Neuronal stem cell (in vitro differentiated cells): ENCODE data around the gene P3H3.

Experiments used
- DNase-seq: peaks from one replicate; pipeline ENCODE4 v3.0.0-alpha.2; 2013; ENCODE audit warnings: low spot score
- H2AFZ ChIP-seq: one replicate; pipeline ENCODE4 v1.6.1; 2013; ENCODE audit warnings: mild to moderate bottlenecking, low read length, inconsistent platforms
- H2AK5ac ChIP-seq: 2 replicates; pipeline ENCODE4 v1.6.1; 2013; ENCODE audit warnings: low read depth, mild to moderate bottlenecking, inconsistent platforms, low read length, moderate library complexity, mixed read lengths
- H2BK120ac ChIP-seq: 2 replicates; pipeline ENCODE4 v1.6.1; 2013; ENCODE audit warnings: low read depth, mild to moderate bottlenecking, inconsistent platforms, low read length, moderate library complexity, mixed read lengths
- H2BK12ac ChIP-seq: one replicate; pipeline ENCODE4 v1.6.1; 2013; ENCODE audit warnings: low read length, inconsistent platforms
- H2BK15ac ChIP-seq: 2 replicates; pipeline ENCODE4 v1.6.1; 2013; ENCODE audit warnings: mild to moderate bottlenecking, low read length, inconsistent platforms, mixed read lengths
- H2BK5ac ChIP-seq: one replicate; pipeline ENCODE4 v1.6.1; 2013; ENCODE audit warnings: inconsistent platforms, mild to moderate bottlenecking, low read length, moderate library complexity
- H3K14ac ChIP-seq: one replicate; pipeline ENCODE4 v1.6.1; 2013; ENCODE audit warnings: low read length, inconsistent platforms
- H3K18ac ChIP-seq: 2 replicates; pipeline ENCODE4 v1.6.1; 2013; ENCODE audit warnings: low read length, inconsistent platforms
- H3K23ac ChIP-seq: 2 replicates; pipeline ENCODE4 v1.6.1; 2013; ENCODE audit warnings: low read depth, mild to moderate bottlenecking, mixed read lengths, low read length, inconsistent platforms; ENCODE audit not compliant: poor library complexity
- H3K27ac ChIP-seq: replicated peaks from 3 replicates; pipeline ENCODE4 v1.5.1; 2013; ENCODE audit warnings: low read length, inconsistent platforms
- H3K27me3 ChIP-seq, 3 experiments: 2 replicates each; pipeline ENCODE4 v1.6.1; 2013; ENCODE audit warnings: low read length in 3 of 3, mild to moderate bottlenecking in 2 of 3, inconsistent platforms in 1 of 3, low read depth in 1 of 3, mixed read lengths in 1 of 3, moderate library complexity in 1 of 3; ENCODE audit not compliant: control insufficient read depth in 3 of 3, insufficient read depth in 3 of 3
- H3K36me3 ChIP-seq, 2 donors: replicated peaks in 1 of 2; 2 replicates each; pipeline ENCODE4 v1.6.1; 2013; ENCODE audit warnings: low read length in 2 of 2; ENCODE audit not compliant: control insufficient read depth in 2 of 2, insufficient read depth in 2 of 2
- H3K4ac ChIP-seq: 2 replicates; pipeline ENCODE4 v1.6.1; 2013; ENCODE audit warnings: inconsistent platforms, mild to moderate bottlenecking, low read length, moderate library complexity
- H3K4me1 ChIP-seq, 2 donors: 1 replicate in 1 of 2; 2 replicates in 1 of 2; pipeline ENCODE4 v1.6.1; 2013; ENCODE audit warnings: low read length in 2 of 2, low read depth in 1 of 2; ENCODE audit not compliant: control insufficient read depth in 2 of 2, insufficient read depth in 1 of 2
- H3K4me2 ChIP-seq: one replicate; pipeline ENCODE4 v1.6.1; 2013; ENCODE audit warnings: mild to moderate bottlenecking, low read length, inconsistent platforms; ENCODE audit not compliant: insufficient read depth, poor library complexity, severe bottlenecking
- H3K4me3 ChIP-seq, 2 donors: 2 replicates each; pipeline ENCODE4 v1.5.1; 2013; ENCODE audit warnings: low read length in 2 of 2, mild to moderate bottlenecking in 2 of 2, inconsistent platforms in 1 of 2, moderate library complexity in 1 of 2
- H3K79me1 ChIP-seq: one replicate; pipeline ENCODE4 v1.6.1; 2013; ENCODE audit warnings: low read depth, mild to moderate bottlenecking, inconsistent platforms, low read length, moderate library complexity
- H3K9ac ChIP-seq: one replicate; pipeline ENCODE4 v1.6.1; 2013; ENCODE audit warnings: mild to moderate bottlenecking, low read depth, low read length, inconsistent platforms; ENCODE audit not compliant: poor library complexity
- H3K9me3 ChIP-seq, 2 donors: replicated peaks in 1 of 2; 2 replicates each; pipeline versions ENCODE3 to v1.6.1; 2013; ENCODE audit warnings: low read length in 2 of 2, mild to moderate bottlenecking in 2 of 2, inconsistent platforms in 1 of 2, low read depth in 1 of 2, mixed read lengths in 1 of 2, moderate library complexity in 1 of 2; ENCODE audit not compliant: control insufficient read depth in 2 of 2, insufficient read depth in 1 of 2
- H4K8ac ChIP-seq: one replicate; pipeline ENCODE4 v1.6.1; 2013; ENCODE audit warnings: low read depth, mild to moderate bottlenecking, inconsistent platforms, low read length, moderate library complexity
- H4K91ac ChIP-seq: one replicate; pipeline ENCODE4 v1.6.1; 2013; ENCODE audit warnings: low read length, low read depth, mild to moderate bottlenecking, inconsistent platforms; ENCODE audit not compliant: poor library complexity
- WGBS, 2 donors: extraction: QIAGEN DNeasy Blood & Tissue Kit; methylation state at CpG; one replicate each; pipeline ENCODE4 v1.1.7; 2013; ENCODE audit warnings: missing lambda C conversion rate in 2 of 2, mixed read lengths in 1 of 2; ENCODE audit not compliant: insufficient read length in 2 of 2, insufficient replicate concordance in 1 of 2; ENCODE audit errors: extremely low coverage in 2 of 2; 5-methylcytosine and 5-hydroxymethylcytosine counted together

P3H3 gene

GRCh38 chr12:6871052-6871957 lies 43.1 kb downstream of the P3H3 start:
- H3K14ac ChIP-seq = no peak overlapping the region
- no peak overlapping the region for H2BK15ac ChIP-seq
- peak overlapping the region; percentile 49 for H3K23ac ChIP-seq
- H3K9ac ChIP-seq = peak overlapping the region; percentile 61
- peak overlapping the region; percentile 9 for H2AK5ac ChIP-seq
- peaks cover 15 to 16% of the 10 kb centered on the region in 2 donors for H3K4me1 ChIP-seq
- H3K4me3 ChIP-seq = no peak overlapping the region
- H3K4ac ChIP-seq = no peak overlapping the region
- no peak overlapping the region for H4K91ac ChIP-seq
- no peak overlapping the region for H2BK120ac ChIP-seq
- H3K4me2 ChIP-seq = peak overlapping the region; percentile 13
- no peak overlapping the region for H2AFZ ChIP-seq
- H3K36me3 ChIP-seq = peaks cover 15 to 43% of the 10 kb centered on the region in 2 donors
- H3K18ac ChIP-seq = no peak overlapping the region
- DNase-seq = no peak
- no CpG with 5 or more reads among the region's 12 CpGs for WGBS, 2 donors
- peak overlapping the region; percentile 14 for H2BK12ac ChIP-seq
- no peaks in the 10 kb centered on the region for H3K9me3 ChIP-seq
- H3K79me1 ChIP-seq = peaks cover 8% of the 10 kb centered on the region
- no peaks in the 10 kb centered on the region for H3K27me3 ChIP-seq
- H2BK5ac ChIP-seq = no peak overlapping the region
- peak overlapping the region; percentile 5 for H3K27ac ChIP-seq
- H4K8ac ChIP-seq = no peak overlapping the region

- Histone ChIP-seq H2BK120ac (no peak overlapping the region), H3K18ac (peak overlapping the region; percentile 88), H4K8ac (no peak overlapping the region), H2AK5ac (peak overlapping the region; percentile 79), H2BK5ac (peak overlapping the region; percentile 89), H3K23ac (peak overlapping the region; percentile 70), H3K27me3 (no peaks in the 10 kb centered on the region), H3K14ac (no peak overlapping the region), H2BK15ac (peak overlapping the region; percentile 76), H3K4me2 (peak overlapping the region; percentile 100), H3K4me1 (peaks cover 10% of the 10 kb centered on the region in 2 donors), H3K4ac (no peak overlapping the region), H3K79me1 (peaks cover 8% of the 10 kb centered on the region), H4K91ac (no peak overlapping the region), H2BK12ac (no peak overlapping the region), H3K9me3 (no peaks in the 10 kb centered on the region), H2AFZ (peak overlapping the region; percentile 78), H3K36me3 (peaks cover 15 to 45% of the 10 kb centered on the region in 2 donors), H3K4me3 (peak overlapping the region; percentile 81 to 90), H3K9ac (peak overlapping the region; percentile 94), H3K27ac (peak overlapping the region; percentile 70)
- no CpG with 5 or more reads among the region's 40 CpGs for WGBS, 2 donors
- peak; percentile 87 for DNase-seq
These were observed 44.2 kb downstream of the P3H3 start for GRCh38 chr12:6872073-6873048.

- H3K14ac ChIP-seq = no peak within 1 kb of the TSS
- no peaks in the 10 kb centered on the region for H3K9me3 ChIP-seq
- H3K27ac ChIP-seq = peak within 1 kb of the TSS; percentile 70
- no peaks in the 10 kb centered on the region for H3K27me3 ChIP-seq
- H3K18ac ChIP-seq = peak within 1 kb of the TSS; percentile 88
- peaks cover 15 to 46% of the 10 kb centered on the region in 2 donors for H3K36me3 ChIP-seq
- H2AFZ ChIP-seq = peak within 1 kb of the TSS; percentile 91
- peaks cover 9 to 10% of the 10 kb centered on the region in 2 donors for H3K4me1 ChIP-seq
- peaks cover 8% of the 10 kb centered on the region for H3K79me1 ChIP-seq
- peak within 1 kb of the TSS; percentile 76 for H2BK15ac ChIP-seq
- no peak within 1 kb of the TSS for H4K91ac ChIP-seq
- peak within 1 kb of the TSS; percentile 98 for H3K23ac ChIP-seq
- H2BK120ac ChIP-seq = no peak within 1 kb of the TSS
- no peak within 1 kb of the TSS for H3K4ac ChIP-seq
- H2BK12ac ChIP-seq = no peak within 1 kb of the TSS
- WGBS, 2 donors = no CpG with 5 or more reads among the region's 66 CpGs
- H3K9ac ChIP-seq = peak within 1 kb of the TSS; percentile 94
- peak within 1 kb of the TSS; percentile 79 for H2AK5ac ChIP-seq
- H4K8ac ChIP-seq = no peak within 1 kb of the TSS
- peak; percentile 99 for DNase-seq
- peak within 1 kb of the TSS; percentile 89 for H2BK5ac ChIP-seq
- peak within 1 kb of the TSS; percentile 100 for H3K4me2 ChIP-seq
- peak within 1 kb of the TSS; percentile 81 to 90 for H3K4me3 ChIP-seq
These were observed 45.1 kb downstream of the P3H3 start, which contains the start of gene SPSB2 for GRCh38 chr12:6873094-6874014. Gene SPSB2 (minus strand): TSS chr12:6873303. CDS start chr12:6872901, 402 bp downstream.
